K562 (cell line): ENCODE results near the gene BRD4. TPM values are rescaled to one million over a fixed set of nuclear protein-coding genes. Genes with fewer than 3 reads are reported as not detected.

Experiments used
- ATAC-seq: fragments of 200-7000 bp; cut with Tn5 transposase; 3 replicates; pipeline ENCODE4 v1.9.1; 2020; ENCODE audit warnings: moderate library complexity
- BruUV-seq: library from RNA; stranded (reverse); fragments of 400-500 nt; replicated peaks from 2 replicates; lab custom pipeline; 2021; lab: Mats Ljungman, UMichigan
- CTCF ChIA-PET: fragments of 300-600 bp; formaldehyde crosslinking; extraction: SDS; loops from one replicate; lab custom pipeline; 2021; ENCODE audit warnings: low intra/inter-chr PET ratio; lab: Yijun Ruan, JAX
- POLR2A ChIA-PET: fragments of 300-600, 350-650 bp; sonication (Branson Sonifier 250); formaldehyde crosslinking; extraction: SDS; loops from one replicate; lab custom pipeline; 2021; ENCODE audit warnings: antibody characterized with exemption, inconsistent platforms; lab: Yijun Ruan, JAX
- DNase-seq, 4 experiments: peaks; one replicate each; pipeline versions ENCODE4 v3.0.0 to v3.0.0-alpha.2; 2011 to 2018; ENCODE audit warnings: low spot score in 3 of 4, mixed read lengths in 3 of 4; ENCODE audit errors: extremely low read depth in 1 of 4
- FAIRE-seq: peaks from 2 replicates; lab custom pipeline; 2011; peaks lifted over from hg19 to GRCh38; lab: Jason Lieb, UNC
- H2AFZ ChIP-seq: 2 replicates; pipeline ENCODE4 v1.6.0; 2011; ENCODE audit warnings: low read depth, low read length, control low read depth, inconsistent platforms
- H3K27ac ChIP-seq: fragments of 200-600 bp; 3 replicates; pipeline ENCODE4 v1.8.0; 2011; ENCODE audit warnings: low read depth, mild to moderate bottlenecking, control low read depth, inconsistent platforms, low read length, moderate library complexity, mixed read lengths; ENCODE audit errors: extremely low read depth
- H3K27me3 ChIP-seq, 2 experiments: fragments of 300-600 bp in 1 of 2; 2 replicates in 1 of 2; 3 replicates in 1 of 2; pipeline versions ENCODE4 v1.6.0 to v1.8.0; 2011; ENCODE audit warnings: inconsistent platforms in 2 of 2, low read length in 2 of 2, mild to moderate bottlenecking in 1 of 2, mixed read lengths in 1 of 2, moderate library complexity in 1 of 2; ENCODE audit not compliant: control insufficient read depth in 2 of 2, insufficient read depth in 2 of 2
- H3K36me3 ChIP-seq: fragments of 300-600 bp; 3 replicates; pipeline ENCODE4 v1.8.0; 2011; ENCODE audit warnings: mild to moderate bottlenecking, low read length, inconsistent platforms; ENCODE audit not compliant: control insufficient read depth, insufficient read depth
- H3K4me1 ChIP-seq, 2 experiments: fragments of 200-600 bp in 1 of 2; replicated peaks in 1 of 2; 2 replicates in 1 of 2; 3 replicates in 1 of 2; pipeline versions ENCODE4 v1.5.1 to v1.8.0; 2011; ENCODE audit warnings: inconsistent platforms in 2 of 2, low read length in 2 of 2, mild to moderate bottlenecking in 1 of 2, mixed read lengths in 1 of 2, moderate library complexity in 1 of 2; ENCODE audit not compliant: control insufficient read depth in 2 of 2, insufficient read depth in 2 of 2
- H3K4me2 ChIP-seq: 2 replicates; pipeline ENCODE4 v1.6.1; 2011; ENCODE audit warnings: low read length, control low read depth, inconsistent platforms, mixed read lengths; ENCODE audit not compliant: insufficient read depth
- H3K4me3 ChIP-seq: fragments of 200-600 bp; sonication (generic), shearing (Covaris generic); 2 replicates; pipeline ENCODE4 v1.5.1; 2016; ENCODE audit warnings: control low read depth, inconsistent platforms
- H3K79me2 ChIP-seq: fragments of 200-600 bp; 3 replicates; pipeline ENCODE4 v1.8.0; 2011; ENCODE audit warnings: low read length, inconsistent platforms; ENCODE audit not compliant: control insufficient read depth, insufficient read depth
- H3K9ac ChIP-seq, 2 experiments: 2 replicates each; pipeline versions ENCODE4 v1.6.0 to v1.6.1; 2011; ENCODE audit warnings: low read depth in 2 of 2, low read length in 2 of 2, control low read depth in 1 of 2, inconsistent platforms in 1 of 2, mild to moderate bottlenecking in 1 of 2, mixed read lengths in 1 of 2; ENCODE audit not compliant: insufficient read depth in 1 of 2
- H3K9me1 ChIP-seq: one replicate; pipeline ENCODE4 v1.6.0; 2011; ENCODE audit warnings: inconsistent platforms, mild to moderate bottlenecking, low read length, moderate library complexity; ENCODE audit not compliant: control insufficient read depth, insufficient read depth
- H3K9me3 ChIP-seq: replicated peaks from 2 replicates; pipeline ENCODE4 v1.5.1; 2011; ENCODE audit warnings: low read depth, low read length, inconsistent platforms; ENCODE audit not compliant: control insufficient read depth, insufficient read depth
- H4K20me1 ChIP-seq: replicated peaks from 2 replicates; pipeline ENCODE4 v1.6.1; 2011; ENCODE audit warnings: low read length, inconsistent platforms, mixed read lengths; ENCODE audit not compliant: control insufficient read depth, insufficient read depth
- AFF1 ChIP-seq, 2 experiments: fragments of 450-650 bp; IDR thresholded peaks; 2 replicates each; pipeline ENCODE4 v1.6.1; 2018; ENCODE audit warnings: mild to moderate bottlenecking in 2 of 2, low read depth in 1 of 2; ENCODE audit not compliant: partially characterized antibody in 2 of 2
- CBX5 ChIP-seq: IDR thresholded peaks from 2 replicates; pipeline ENCODE4 v1.6.1; 2014; ENCODE audit warnings: low read depth, borderline replicate concordance
- CSDE1 ChIP-seq, 2 experiments: fragments of 450-650 bp; IDR thresholded peaks; 2 replicates each; pipeline ENCODE4 v1.6.1; 2016; ENCODE audit warnings: mild to moderate bottlenecking in 1 of 2
- GTF2B ChIP-seq: IDR thresholded peaks from 2 replicates; pipeline ENCODE4 v1.6.1; 2011; ENCODE audit not compliant: insufficient read length; ENCODE audit errors: extremely low read depth
- NELFE ChIP-seq: IDR thresholded peaks from 2 replicates; pipeline ENCODE4 v1.6.1; 2011; ENCODE audit warnings: mild to moderate bottlenecking; ENCODE audit not compliant: insufficient read depth, insufficient read length
- POLR2H ChIP-seq: IDR thresholded peaks from 2 replicates; pipeline ENCODE4 v1.6.1; 2016; ENCODE audit warnings: missing genetic modification characterization, low read depth, mild to moderate bottlenecking, control low read depth, missing compliant biosample characterization, moderate library complexity
- PRMT5 ChIP-seq: sonication (generic); formaldehyde crosslinking; IDR thresholded peaks from 2 replicates; pipeline ENCODE4 v1.5.0; 2020; ENCODE audit warnings: missing genetic modification reagents
- SIRT6 ChIP-seq: IDR thresholded peaks from one replicate; pipeline ENCODE4 v1.6.1; 2012; ENCODE audit warnings: low read depth, mild to moderate bottlenecking, control low read depth, inconsistent platforms, low read length, moderate library complexity
- TEAD4 ChIP-seq, 2 experiments: sonication (generic) in 1 of 2; formaldehyde crosslinking in 1 of 2; IDR thresholded peaks; 2 replicates each; pipeline versions ENCODE4 v1.6.1 to v1.8.0; 2012 to 2022; ENCODE audit warnings: borderline replicate concordance in 1 of 2, inconsistent platforms in 1 of 2, low read length in 1 of 2, mild to moderate bottlenecking in 1 of 2, missing genetic modification reagents in 1 of 2
- ZNF57 ChIP-seq: fragments of 450-650 bp; formaldehyde crosslinking; IDR thresholded peaks from 2 replicates; pipeline ENCODE4 v1.4.0; 2020; ENCODE audit warnings: mild to moderate bottlenecking, moderate library complexity
- WGBS: fragments of 100-300 bp; shearing (Covaris generic); methylation state at CpG from one replicate; pipeline ENCODE4 v1.1.6; 2016; ENCODE audit warnings: low coverage, mixed read lengths; ENCODE audit not compliant: insufficient coverage; ENCODE audit errors: missing lambda C conversion rate; 5-methylcytosine and 5-hydroxymethylcytosine counted together
- in situ Hi-C: fragments of 300-500 bp; cut with MboI; formaldehyde crosslinking; loops from 4 replicates; pipeline ENCODE4 v1.15.0; 2018; ENCODE audit warnings: inconsistent platforms, mixed read lengths
- intact Hi-C: fragments of 100-400 bp; cut with micrococcal nuclease; formaldehyde crosslinking; loops from 2 replicates; pipeline ENCODE4 v1.14.2; 2022
- polyA plus RNA-seq, 8 experiments: library from polyadenylated mRNA; depleted of rRNA in 4 of 8; stranded (reverse) in 5 of 8; unstranded in 3 of 8; fragments of >200 nt; fragmentation: Nextera tagmentation in 2 of 8; fragmentation: Illumina TruSeq in 1 of 8; extraction: Ambion mirVana in 2 of 8; extraction: Trizol in 1 of 8; gene quantifications; 2 replicates each; pipeline versions ENCODE4 v1.2.1 to v1.2.3, GENCODE V29; 2011 to 2014; ENCODE audit warnings: inconsistent platforms in 1 of 8, missing spikeins in 1 of 8
- total RNA-seq, 7 experiments: library from RNA; depleted of rRNA in 6 of 7; stranded (reverse); fragments of >200 nt in 6 of 7; fragmentation: Illumina TruSeq in 2 of 7; extraction: Trizol in 2 of 7; gene quantifications; 2 replicates each; pipeline versions ENCODE4 v1.2.1 to v1.2.3, GENCODE V29; 2011 to 2021; ENCODE audit warnings: low replicate concordance in 1 of 7
- TF ChIP-seq, protein P1 (sequence below): fragments of 450-650 bp; formaldehyde crosslinking; IDR thresholded peaks from 2 replicates; pipeline ENCODE4 v1.4.0; 2020; ENCODE audit warnings: mild to moderate bottlenecking, moderate library complexity
- TF ChIP-seq, protein P2 (sequence below), 2 experiments: fragments of 200-800 bp in 1 of 2; sonication (Bioruptor generic) in 1 of 2; sonication (generic) in 1 of 2; formaldehyde crosslinking in 1 of 2; IDR thresholded peaks in 1 of 2; conservative IDR thresholded peaks in 1 of 2; 2 replicates each; pipeline versions ENCODE4 v1.5.0 to v1.6.1; 2016 to 2020; ENCODE audit warnings: missing compliant biosample characterization in 1 of 2, missing genetic modification characterization in 1 of 2, missing genetic modification reagents in 1 of 2

The BRD4 gene
- total and polyA plus RNA-seq, 9 of the 15 experiments (the other 6 are each of a cell fraction or from before 2014, with no cell fraction given) = 1.8 to 105 (median 15.6) TPM

DNA sequence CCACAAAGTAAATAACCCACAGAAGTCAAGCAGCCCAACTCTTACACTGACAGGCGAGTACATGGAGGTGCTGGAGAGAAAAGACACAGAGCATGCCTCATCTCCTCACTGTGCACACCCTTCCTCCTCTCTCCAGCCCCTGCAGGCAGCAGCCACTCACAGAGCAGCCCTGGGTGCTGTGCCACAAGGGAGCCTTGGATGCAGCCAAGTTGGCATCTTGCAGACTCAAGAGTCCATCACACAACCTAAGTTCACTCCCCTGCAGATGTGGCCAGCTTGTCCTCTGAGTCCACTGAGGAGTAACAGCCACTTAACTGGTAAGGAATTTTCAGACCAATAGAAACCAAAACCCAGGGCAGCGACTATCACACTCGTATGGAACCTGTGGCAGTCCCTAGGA is 47.4 kb downstream of the BRD4 start:
- peaks cover 24% of the 10 kb centered on the region for H3K9me1 ChIP-seq
- H3K9me3 ChIP-seq = no peaks in the 10 kb centered on the region
- no peak overlapping the region for H3K4me3 ChIP-seq
- 81% methylated on average over 3 of the region's 3 CpGs for WGBS
- CTCF ChIA-PET = no interaction called here
- H3K27ac ChIP-seq = peak overlapping the region; percentile 28; the same call in 1 of the 3 replicates
- H3K9ac ChIP-seq = 0 out of 4 replicates have a peak overlapping the region, but pooled peaks of 1 of the 2 experiments have one; percentile 15
- H3K4me2 ChIP-seq = no peak overlapping the region
- BruUV-seq = no TSS peak
- no peaks in the 10 kb centered on the region for H3K27me3 ChIP-seq
- peaks cover 18 to 57% of the 10 kb centered on the region in 2 experiments for H3K4me1 ChIP-seq
- intact Hi-C loops (loop anchor here (5.0 kb wide), 1 partner anchor 37 kb away; no protein-coding TSS in a partner anchor), in situ Hi-C loops (no loop called here)
- peaks cover 99% of the 10 kb centered on the region for H3K79me2 ChIP-seq
- no peak overlapping the region for H2AFZ ChIP-seq
- peaks cover 90% of the 10 kb centered on the region for H4K20me1 ChIP-seq
- H3K36me3 ChIP-seq = peaks cover 23% of the 10 kb centered on the region; the same call in 2 of the 3 replicates
- no peak for ATAC-seq
- POLR2A ChIA-PET = interaction anchor here (5.0 kb wide), 1 partner anchor 8 kb away, joined by 34 read pairs; no protein-coding TSS in a partner anchor
- DNase-seq = no peak
- FAIRE-seq = peak; percentile 15
- no peak for TF ChIP-seq ZNF57 (CRISPR knock-in tag)
- TF ChIP-seq AFF1 (IDR thresholded peaks at IDR 0.05; ENCODE audit: low read depth in 1 of 2, partially characterized antibody in 2 of 2) = no peak
- TF ChIP-seq, protein P1, sequence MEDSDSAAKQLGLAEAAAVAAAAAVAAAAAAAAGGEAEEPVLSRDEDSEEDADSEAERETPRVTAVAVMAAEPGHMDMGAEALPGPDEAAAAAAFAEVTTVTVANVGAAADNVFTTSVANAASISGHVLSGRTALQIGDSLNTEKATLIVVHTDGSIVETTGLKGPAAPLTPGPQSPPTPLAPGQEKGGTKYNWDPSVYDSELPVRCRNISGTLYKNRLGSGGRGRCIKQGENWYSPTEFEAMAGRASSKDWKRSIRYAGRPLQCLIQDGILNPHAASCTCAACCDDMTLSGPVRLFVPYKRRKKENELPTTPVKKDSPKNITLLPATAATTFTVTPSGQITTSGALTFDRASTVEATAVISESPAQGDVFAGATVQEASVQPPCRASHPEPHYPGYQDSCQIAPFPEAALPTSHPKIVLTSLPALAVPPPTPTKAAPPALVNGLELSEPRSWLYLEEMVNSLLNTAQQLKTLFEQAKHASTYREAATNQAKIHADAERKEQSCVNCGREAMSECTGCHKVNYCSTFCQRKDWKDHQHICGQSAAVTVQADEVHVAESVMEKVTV = no peak
- no peak for TF ChIP-seq POLR2H
- no peak for TF ChIP-seq GTF2B
- no peak for TF ChIP-seq CSDE1 (IDR thresholded peaks at IDR 0.05)
- TF ChIP-seq TEAD4 (IDR thresholded peaks at IDR 0.05; ENCODE audit: low read length) = no peak
- no peak for TF ChIP-seq TEAD4 (CRISPR knock-in tag; IDR thresholded peaks at IDR 0.05; ENCODE audit: borderline replicate concordance)
- TF ChIP-seq, protein P2, sequence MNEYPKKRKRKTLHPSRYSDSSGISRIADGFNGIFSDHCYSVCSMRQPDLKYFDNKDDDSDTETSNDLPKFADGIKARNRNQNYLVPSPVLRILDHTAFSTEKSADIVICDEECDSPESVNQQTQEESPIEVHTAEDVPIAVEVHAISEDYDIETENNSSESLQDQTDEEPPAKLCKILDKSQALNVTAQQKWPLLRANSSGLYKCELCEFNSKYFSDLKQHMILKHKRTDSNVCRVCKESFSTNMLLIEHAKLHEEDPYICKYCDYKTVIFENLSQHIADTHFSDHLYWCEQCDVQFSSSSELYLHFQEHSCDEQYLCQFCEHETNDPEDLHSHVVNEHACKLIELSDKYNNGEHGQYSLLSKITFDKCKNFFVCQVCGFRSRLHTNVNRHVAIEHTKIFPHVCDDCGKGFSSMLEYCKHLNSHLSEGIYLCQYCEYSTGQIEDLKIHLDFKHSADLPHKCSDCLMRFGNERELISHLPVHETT (CRISPR knock-in tag; conservative IDR thresholded peaks at IDR 0.05 in 1 of 2, IDR thresholded peaks at IDR 0.05 in 1 of 2) = no peak
- TF ChIP-seq NELFE = no peak
- no peak for TF ChIP-seq PRMT5 (CRISPR knock-in tag)
- no peak for TF ChIP-seq CBX5
- no peak for TF ChIP-seq SIRT6
